IMR-90 (cell line): ENCODE results near the gene NDUFS3. TPM values are rescaled to one million over a fixed set of nuclear protein-coding genes. Genes with fewer than 3 reads are reported as not detected.
A peak's percentile ranks its signal among the peaks of the same experiment; 100 is the strongest.

Experiments
- ATAC-seq: fragments of 200-7000 bp; cut with Tn5 transposase; 2 replicates; pipeline ENCODE4 v1.9.1; 2020; ENCODE audit warnings: low read depth, mild to moderate bottlenecking, moderate library complexity
- BruUV-seq: library from RNA; stranded (reverse); fragments of 400-500 nt; replicated peaks from 2 replicates; lab custom pipeline; 2021; lab: Mats Ljungman, UMichigan
- CTCF ChIA-PET: fragments of 300-600 bp; formaldehyde crosslinking; extraction: SDS; loops from one replicate; lab custom pipeline; 2021; ENCODE audit warnings: antibody characterized with exemption; lab: Yijun Ruan, JAX
- POLR2A ChIA-PET: fragments of 300-600 bp; sonication (Branson Sonifier 250); formaldehyde crosslinking; loops from one replicate; lab custom pipeline; 2022; ENCODE audit warnings: antibody characterized with exemption; ENCODE audit not compliant: unreplicated experiment; lab: Charles Lee
- DNase-seq: peaks from one replicate; pipeline ENCODE4 v3.0.0; 2013
- H2AFZ ChIP-seq: replicated peaks from 2 replicates; pipeline ENCODE3; 2013; ENCODE audit warnings: low read length, mild to moderate bottlenecking; ENCODE audit not compliant: poor library complexity
- H2AK5ac ChIP-seq: 2 replicates; pipeline ENCODE4 v1.6.1; 2013; ENCODE audit warnings: low read depth, low read length, inconsistent platforms
- H2AK9ac ChIP-seq: replicated peaks from 2 replicates; pipeline ENCODE3; 2013; ENCODE audit warnings: mild to moderate bottlenecking, low read depth, low read length, moderate library complexity; ENCODE audit not compliant: poor library complexity
- H2BK120ac ChIP-seq: 2 replicates; pipeline ENCODE4 v1.6.1; 2013; ENCODE audit warnings: low read depth, low read length, inconsistent platforms
- H2BK15ac ChIP-seq: 3 replicates; pipeline ENCODE4 v1.6.1; 2013; ENCODE audit warnings: low read depth, low read length, inconsistent platforms
- H2BK20ac ChIP-seq: 2 replicates; pipeline ENCODE4 v1.6.1; 2013; ENCODE audit warnings: low read depth, mild to moderate bottlenecking, inconsistent platforms, low read length, moderate library complexity
- H2BK5ac ChIP-seq: 2 replicates; pipeline ENCODE4 v1.6.1; 2013; ENCODE audit warnings: mild to moderate bottlenecking, low read depth, low read length, inconsistent platforms; ENCODE audit not compliant: poor library complexity, severe bottlenecking
- H3K14ac ChIP-seq: replicated peaks from 2 replicates; pipeline ENCODE4 v1.6.1; 2013; ENCODE audit warnings: low read depth, low read length, inconsistent platforms
- H3K18ac ChIP-seq: 2 replicates; pipeline ENCODE4 v1.6.1; 2013; ENCODE audit warnings: low read depth, low read length, control low read depth
- H3K23ac ChIP-seq: 2 replicates; pipeline ENCODE4 v1.6.1; 2013; ENCODE audit warnings: low read depth, low read length, inconsistent platforms
- H3K27ac ChIP-seq: 2 replicates; pipeline ENCODE4 v1.5.1; 2013; ENCODE audit warnings: mild to moderate bottlenecking, control low read depth, low read length; ENCODE audit not compliant: insufficient read depth
- H3K27me3 ChIP-seq: 2 replicates; pipeline ENCODE4 v1.6.1; 2013; ENCODE audit warnings: low read length; ENCODE audit not compliant: control insufficient read depth, insufficient read depth
- H3K36me3 ChIP-seq: 2 replicates; pipeline ENCODE4 v1.6.1; 2013; ENCODE audit warnings: low read length, mixed read lengths; ENCODE audit not compliant: control insufficient read depth, insufficient read depth
- H3K4ac ChIP-seq: 2 replicates; pipeline ENCODE4 v1.6.1; 2013; ENCODE audit warnings: low read depth, low read length, inconsistent platforms
- H3K4me1 ChIP-seq: 2 replicates; pipeline ENCODE4 v1.6.1; 2013; ENCODE audit warnings: low read length, mixed read lengths; ENCODE audit not compliant: control insufficient read depth, insufficient read depth
- H3K4me2 ChIP-seq: 2 replicates; pipeline ENCODE4 v1.6.1; 2013; ENCODE audit warnings: low read depth, mild to moderate bottlenecking, control low read depth, low read length, moderate library complexity
- H3K4me3 ChIP-seq: 2 replicates; pipeline ENCODE4 v1.5.1; 2013; ENCODE audit warnings: low read depth, mild to moderate bottlenecking, control low read depth, low read length, moderate library complexity; ENCODE audit not compliant: insufficient read depth
- H3K56ac ChIP-seq: 2 replicates; pipeline ENCODE4 v1.6.1; 2013; ENCODE audit warnings: low read length, inconsistent platforms; ENCODE audit not compliant: insufficient read depth; ENCODE audit errors: extremely low read depth
- H3K79me1 ChIP-seq, 2 experiments: 2 replicates each; pipeline ENCODE4 v1.6.1; 2013; ENCODE audit warnings: low read length in 2 of 2, inconsistent platforms in 1 of 2, low read depth in 1 of 2
- H3K9ac ChIP-seq: 2 replicates; pipeline ENCODE4 v1.6.1; 2013; ENCODE audit warnings: low read depth, low read length, control low read depth
- H3K9me1 ChIP-seq: 2 replicates; pipeline ENCODE4 v1.6.1; 2013; ENCODE audit warnings: low read length, inconsistent platforms; ENCODE audit not compliant: insufficient read depth
- H3K9me3 ChIP-seq: 2 replicates; pipeline ENCODE4 v1.6.1; 2013; ENCODE audit warnings: low read length; ENCODE audit not compliant: control insufficient read depth, insufficient read depth
- H4K20me1 ChIP-seq: 2 replicates; pipeline ENCODE4 v1.6.1; 2013; ENCODE audit warnings: low read length, inconsistent platforms; ENCODE audit not compliant: insufficient read depth
- H4K5ac ChIP-seq: 2 replicates; pipeline ENCODE4 v1.6.1; 2013; ENCODE audit warnings: mild to moderate bottlenecking, low read depth, low read length, control low read depth
- H4K8ac ChIP-seq, 2 experiments: 2 replicates each; pipeline ENCODE4 v1.6.1; 2013; ENCODE audit warnings: low read depth in 2 of 2, low read length in 2 of 2, control low read depth in 1 of 2, inconsistent platforms in 1 of 2
- H4K91ac ChIP-seq: 2 replicates; pipeline ENCODE4 v1.6.1; 2013; ENCODE audit warnings: low read depth, low read length, inconsistent platforms; ENCODE audit not compliant: insufficient read depth
- BHLHE40 ChIP-seq: fragments of 150-350 bp; IDR thresholded peaks from 2 replicates; pipeline ENCODE4 v1.6.1; 2016; ENCODE audit warnings: mild to moderate bottlenecking, low read depth, low read length
- CEBPB ChIP-seq: IDR thresholded peaks from 2 replicates; pipeline ENCODE4 v1.6.1; 2012; ENCODE audit warnings: low read depth, low read length, improper control_type of control experiment
- WGBS, 2 experiments: methylation state at CpG; one replicate each; pipeline versions ENCODE4 v1.1.5 to v1.1.7; 2013; ENCODE audit warnings: missing lambda C conversion rate in 2 of 2; ENCODE audit not compliant: insufficient read length in 1 of 2; ENCODE audit errors: extremely low coverage in 2 of 2; 5-methylcytosine and 5-hydroxymethylcytosine counted together
- dilution Hi-C: fragments of 300-500 bp; cut with HindIII; formaldehyde crosslinking; loops from one replicate; pipeline ENCODE4 v1.14.3; 2018; ENCODE audit warnings: low sequenced_read_pairs; ENCODE audit not compliant: unreplicated experiment
- in situ Hi-C: fragments of 300-500 bp; cut with MboI; formaldehyde crosslinking; loops from 3 replicates; pipeline ENCODE4 v1.14.3; 2019; ENCODE audit warnings: low sequenced_read_pairs, inconsistent platforms, mixed read lengths
- intact Hi-C: fragments of 100-400 bp; cut with micrococcal nuclease; formaldehyde crosslinking; loops from 2 replicates; pipeline ENCODE4 v1.10.0; 2022
- polyA plus RNA-seq, 3 experiments: library from polyadenylated mRNA; depleted of rRNA; stranded (reverse); fragments of >200 nt; gene quantifications; 2 replicates each; pipeline ENCODE4 v1.2.3, GENCODE V29; 2012; ENCODE audit warnings: low replicate concordance in 1 of 3
- total RNA-seq: library from RNA; depleted of rRNA; stranded (reverse); fragments of >200 nt; gene quantifications from 2 replicates; pipeline ENCODE4 v1.2.3, GENCODE V29; 2012

Gene NDUFS3
- total and polyA plus RNA-seq, 2 of the 4 experiments (the other 2 are of a cell fraction), result 77.1 to 108 TPM

DNA sequence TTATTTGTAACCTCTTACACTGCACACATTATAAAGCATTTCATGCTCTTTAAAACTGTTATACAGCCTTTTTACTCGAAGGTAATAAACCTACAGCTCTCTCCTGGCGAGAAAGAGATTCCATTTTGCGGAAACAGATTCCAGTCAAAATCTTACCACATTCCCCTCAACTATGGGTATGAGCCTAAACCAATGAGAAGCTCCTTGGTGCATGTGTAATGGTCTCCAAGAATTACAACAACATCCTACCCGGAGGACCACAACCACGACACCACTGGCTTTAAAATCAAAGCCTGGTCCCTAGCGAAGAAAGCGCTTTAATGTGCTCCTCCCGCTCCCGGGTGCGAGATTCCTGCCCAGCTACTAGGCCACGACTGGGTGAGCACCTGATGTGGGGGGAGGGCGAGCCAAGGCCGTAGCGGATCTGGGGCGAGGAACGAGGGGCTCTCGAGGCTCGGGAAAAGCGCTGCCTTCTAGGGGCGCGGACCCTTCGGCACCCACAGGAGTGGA lies 26.8 kb upstream of the NDUFS3 start:
- Histone ChIP-seq H3K4me2 (peak overlapping the region; percentile 100), H4K91ac (peak overlapping the region; percentile 76), H2BK20ac (no peak overlapping the region), H3K56ac (peak overlapping the region; percentile 81), H2AK5ac (peak overlapping the region; percentile 92), H2BK120ac (no peak overlapping the region), H2AFZ (peak overlapping the region; percentile 97), H4K20me1 (peaks cover 53% of the 10 kb centered on the region), H3K14ac (peak overlapping the region; percentile 92), H2BK15ac (no peak overlapping the region), H3K36me3 (no peaks in the 10 kb centered on the region), H3K9me1 (peaks cover 6% of the 10 kb centered on the region), H3K4me3 (peak overlapping the region; percentile 99), H3K4ac (peak overlapping the region; percentile 94), H4K5ac (peak overlapping the region; percentile 89), H3K79me1 (peaks cover 0 to 48% of the 10 kb centered on the region in 2 experiments; a peak in 2 of 4 replicates), H4K8ac (peak overlapping the region; percentile 58 to 89; a peak in 3 of 4 replicates), H3K18ac (peak overlapping the region; percentile 87), H3K9me3 (no peaks in the 10 kb centered on the region), H3K4me1 (peaks cover 3% of the 10 kb centered on the region), H3K23ac (peak overlapping the region; percentile 93), H2BK5ac (peak overlapping the region; percentile 86), H2AK9ac (peak overlapping the region; percentile 97), H3K27ac (peak overlapping the region; percentile 93), H3K27me3 (no peaks in the 10 kb centered on the region), H3K9ac (peak overlapping the region; percentile 97)
- CTCF ChIA-PET, result interaction anchor here (1.0 to 1.9 kb wide), 3 partner anchors 20 to 67 kb away, joined by 4 to 7 read pairs (median 5); no protein-coding TSS in a partner anchor
- POLR2A ChIA-PET, result interaction anchor here (1.0 kb wide), 1 partner anchor 13 kb away, joined by 3 read pairs; no protein-coding TSS in a partner anchor
- dilution Hi-C loops, result no loop called here
- DNase-seq, result peak; percentile 52
- in situ Hi-C loops, result no loop called here
- no TSS peak for BruUV-seq
- ATAC-seq, result peak; percentile 5
- intact Hi-C loops, result no loop called here
- WGBS, 2 experiments, result 0% methylated on average over 5 of the region's 22 CpGs; no CpG with 5 or more reads in 1 of the 2 experiments
- TF ChIP-seq BHLHE40 (no peak), CEBPB (peak; percentile 29; the same call in 1 of the 2 replicates)
